Mesothelial cell of epicardium (in vitro differentiated cells): Measurements from ENCODE around the gene OR2AE1. TPM values are rescaled to one million over a fixed set of nuclear protein-coding genes. Genes with fewer than 3 reads are reported as not detected.
"Not testable (repeated sequence)": the region's sequence is repeated elsewhere in the genome, so short reads cannot be mapped to it uniquely, and the experiment has no call there.

Source experiments
- DNase-seq, 2 experiments: peaks; one replicate each; pipeline ENCODE4 v3.0.0; 2021; ENCODE audit warnings: low spot score in 2 of 2; ENCODE audit not compliant: unreplicated experiment in 2 of 2
- H3K27ac Mint-ChIP-seq: 2 replicates; pipeline ENCODE4 v1.8.0; 2021; ENCODE audit warnings: mixed read lengths
- H3K27me3 Mint-ChIP-seq: 2 replicates; pipeline ENCODE4 v1.8.0; 2021; ENCODE audit warnings: low read depth, mixed read lengths
- H3K36me3 Mint-ChIP-seq: 2 replicates; pipeline ENCODE4 v1.8.0; 2021; ENCODE audit warnings: mixed read lengths
- H3K4me1 Mint-ChIP-seq: 2 replicates; pipeline ENCODE4 v1.8.0; 2021; ENCODE audit warnings: mixed read lengths
- H3K4me3 Mint-ChIP-seq: 2 replicates; pipeline ENCODE4 v1.8.0; 2021; ENCODE audit warnings: mild to moderate bottlenecking, moderate library complexity, mixed read lengths
- H3K9me3 Mint-ChIP-seq: 2 replicates; pipeline ENCODE4 v1.8.0; 2021; ENCODE audit warnings: mixed read lengths
- CTCF ChIP-seq: fragments of 200-600 bp; sonication (generic); IDR thresholded peaks from one replicate; pipeline ENCODE4 v1.5.0; 2021; ENCODE audit warnings: antibody characterized with exemption; ENCODE audit not compliant: unreplicated experiment
- total RNA-seq: library from RNA; stranded (reverse); gene quantifications from 3 replicates; pipeline ENCODE4 v1.2.1, GENCODE V29; 2021

OR2AE1 gene
- total RNA-seq, 1 donor from 2014 or later: 0.63 TPM

- Mint-ChIP-seq H3K4me3 (no peak overlapping the region), H3K4me1 (peaks cover 12% of the 10 kb centered on the region), H3K27ac (peak overlapping the region; percentile 28), H3K9me3 (peaks cover 17% of the 10 kb centered on the region), H3K36me3 (peaks cover 23% of the 10 kb centered on the region), H3K27me3 (no peaks in the 10 kb centered on the region)
- DNase-seq: no peak
- no peak for TF ChIP-seq CTCF
Observed at GRCh38 chr7:99898023-99898357, 21.2 kb upstream of the OR2AE1 start.

- peaks cover 17% of the 10 kb centered on the region for H3K9me3 Mint-ChIP-seq
- TF ChIP-seq CTCF: no peak
- H3K27me3 Mint-ChIP-seq: no peaks in the 10 kb centered on the region
- peak overlapping the region; percentile 28 for H3K27ac Mint-ChIP-seq
- H3K36me3 Mint-ChIP-seq: peaks cover 17% of the 10 kb centered on the region
- H3K4me3 Mint-ChIP-seq: no peak overlapping the region
- peaks cover 12% of the 10 kb centered on the region for H3K4me1 Mint-ChIP-seq
- DNase-seq: no peak
Observed at GRCh38 chr7:99897322-99898022, 20.6 kb upstream of the OR2AE1 start.

- Mint-ChIP-seq H3K27me3 (no peaks in the 10 kb centered on the region), H3K36me3 (peaks cover 15% of the 10 kb centered on the region), H3K27ac (no peak overlapping the region), H3K9me3 (peaks cover 12% of the 10 kb centered on the region), H3K4me1 (peaks cover 12% of the 10 kb centered on the region), H3K4me3 (no peak overlapping the region)
- TF ChIP-seq CTCF: no peak
- no peak for DNase-seq
Observed at GRCh38 chr7:99894738-99895137, 17.9 kb upstream of the OR2AE1 start.

GRCh38 chr7:99893280-99893679, 16.4 kb upstream of the OR2AE1 start:
- DNase-seq: no peak
- H3K36me3 Mint-ChIP-seq: peaks cover 20% of the 10 kb centered on the region
- TF ChIP-seq CTCF: no peak
- H3K27me3 Mint-ChIP-seq: no peaks in the 10 kb centered on the region
- H3K27ac Mint-ChIP-seq: no peak overlapping the region
- peaks cover 19% of the 10 kb centered on the region for H3K9me3 Mint-ChIP-seq
- H3K4me1 Mint-ChIP-seq: peaks cover under 1% of the 10 kb centered on the region
- H3K4me3 Mint-ChIP-seq: no peak overlapping the region

- not testable (repeated sequence) for H3K27ac Mint-ChIP-seq, H3K4me1 Mint-ChIP-seq, H3K4me3 Mint-ChIP-seq, DNase-seq, H3K27me3 Mint-ChIP-seq
- peaks cover 30% of the 10 kb centered on the region for H3K36me3 Mint-ChIP-seq
- peaks cover 30% of the 10 kb centered on the region for H3K9me3 Mint-ChIP-seq
Observed at GRCh38 chr7:99890348-99890747, 13.5 kb upstream of the OR2AE1 start.

- H3K27me3 Mint-ChIP-seq, DNase-seq, H3K4me1 Mint-ChIP-seq, H3K27ac Mint-ChIP-seq, H3K4me3 Mint-ChIP-seq: not testable (repeated sequence)
- peaks cover 39% of the 10 kb centered on the region for H3K9me3 Mint-ChIP-seq
- H3K36me3 Mint-ChIP-seq: peaks cover 40% of the 10 kb centered on the region
Observed at GRCh38 chr7:99888366-99888765, 11.5 kb upstream of the OR2AE1 start.

GRCh38 chr7:99881370-99881769, 4.5 kb upstream of the OR2AE1 start:
- H3K4me3 Mint-ChIP-seq: no peak overlapping the region
- H3K27ac Mint-ChIP-seq: no peak overlapping the region
- H3K27me3 Mint-ChIP-seq: peaks cover 3% of the 10 kb centered on the region
- peaks cover 22% of the 10 kb centered on the region for H3K9me3 Mint-ChIP-seq
- TF ChIP-seq CTCF: no peak
- peaks cover 17% of the 10 kb centered on the region for H3K36me3 Mint-ChIP-seq
- no peak for DNase-seq
- no peaks in the 10 kb centered on the region for H3K4me1 Mint-ChIP-seq
